Osteocyte (in vitro differentiated cells): Measurements from ENCODE around the gene UBR4. TPM values are rescaled to one million over a fixed set of nuclear protein-coding genes. Genes with fewer than 3 reads are reported as not detected.

Source experiments
- DNase-seq: peaks from one replicate; pipeline ENCODE4 v3.0.0; 2021; ENCODE audit warnings: mixed read lengths; ENCODE audit not compliant: unreplicated experiment; ENCODE audit errors: extremely low spot score
- H3K27ac Mint-ChIP-seq: one replicate; pipeline ENCODE4 v1.8.0; 2021; ENCODE audit warnings: mild to moderate bottlenecking, mixed read lengths; ENCODE audit not compliant: unreplicated experiment
- H3K27me3 Mint-ChIP-seq: one replicate; pipeline ENCODE4 v1.8.0; 2021; ENCODE audit warnings: mixed read lengths; ENCODE audit not compliant: unreplicated experiment
- H3K36me3 Mint-ChIP-seq: one replicate; pipeline ENCODE4 v1.8.0; 2021; ENCODE audit warnings: mixed read lengths; ENCODE audit not compliant: unreplicated experiment
- H3K4me1 Mint-ChIP-seq: one replicate; pipeline ENCODE4 v1.8.0; 2021; ENCODE audit warnings: mixed read lengths; ENCODE audit not compliant: unreplicated experiment
- H3K4me3 Mint-ChIP-seq: one replicate; pipeline ENCODE4 v1.8.0; 2021; ENCODE audit warnings: mild to moderate bottlenecking, moderate library complexity, mixed read lengths; ENCODE audit not compliant: unreplicated experiment
- H3K9me3 Mint-ChIP-seq: one replicate; pipeline ENCODE4 v1.8.0; 2021; ENCODE audit warnings: mixed read lengths; ENCODE audit not compliant: unreplicated experiment
- total RNA-seq: library from RNA; stranded (reverse); gene quantifications from 2 replicates; pipeline ENCODE4 v1.2.1, GENCODE V29; 2021
- TF ChIP-seq, protein P1 (sequence below): fragments of 200-600 bp; sonication (generic); IDR thresholded peaks from 2 replicates; pipeline ENCODE4 v1.5.0; 2021; ENCODE audit warnings: antibody characterized with exemption, mild to moderate bottlenecking, moderate library complexity

UBR4 gene
- total RNA-seq, 1 donor from 2014 or later = 161 TPM

DNA sequence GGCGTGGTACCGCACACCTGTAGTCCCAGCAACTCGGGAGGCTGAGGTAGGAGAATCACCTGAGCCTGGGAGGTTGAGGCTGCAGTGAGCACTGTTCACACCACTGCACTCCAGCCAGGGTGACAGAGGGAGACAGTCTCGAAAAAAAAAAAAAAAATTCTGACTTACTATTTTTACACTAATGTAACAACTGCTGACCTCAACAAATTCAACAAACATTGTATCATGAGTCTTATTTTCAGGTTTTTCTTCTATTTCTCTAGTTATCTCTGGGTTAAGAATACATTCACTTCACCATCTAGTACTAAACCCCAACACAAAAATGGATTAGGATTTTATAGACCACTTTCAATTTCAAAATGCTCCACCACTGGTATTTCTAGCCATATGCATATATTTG is 72.9 kb downstream of the UBR4 start:
- H3K4me3 Mint-ChIP-seq = no peak overlapping the region
- H3K27ac Mint-ChIP-seq = no peak overlapping the region
- H3K4me1 Mint-ChIP-seq = no peaks in the 10 kb centered on the region
- TF ChIP-seq, protein P1, sequence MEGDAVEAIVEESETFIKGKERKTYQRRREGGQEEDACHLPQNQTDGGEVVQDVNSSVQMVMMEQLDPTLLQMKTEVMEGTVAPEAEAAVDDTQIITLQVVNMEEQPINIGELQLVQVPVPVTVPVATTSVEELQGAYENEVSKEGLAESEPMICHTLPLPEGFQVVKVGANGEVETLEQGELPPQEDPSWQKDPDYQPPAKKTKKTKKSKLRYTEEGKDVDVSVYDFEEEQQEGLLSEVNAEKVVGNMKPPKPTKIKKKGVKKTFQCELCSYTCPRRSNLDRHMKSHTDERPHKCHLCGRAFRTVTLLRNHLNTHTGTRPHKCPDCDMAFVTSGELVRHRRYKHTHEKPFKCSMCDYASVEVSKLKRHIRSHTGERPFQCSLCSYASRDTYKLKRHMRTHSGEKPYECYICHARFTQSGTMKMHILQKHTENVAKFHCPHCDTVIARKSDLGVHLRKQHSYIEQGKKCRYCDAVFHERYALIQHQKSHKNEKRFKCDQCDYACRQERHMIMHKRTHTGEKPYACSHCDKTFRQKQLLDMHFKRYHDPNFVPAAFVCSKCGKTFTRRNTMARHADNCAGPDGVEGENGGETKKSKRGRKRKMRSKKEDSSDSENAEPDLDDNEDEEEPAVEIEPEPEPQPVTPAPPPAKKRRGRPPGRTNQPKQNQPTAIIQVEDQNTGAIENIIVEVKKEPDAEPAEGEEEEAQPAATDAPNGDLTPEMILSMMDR = no peak
- H3K9me3 Mint-ChIP-seq = peaks cover 4% of the 10 kb centered on the region
- no peak for DNase-seq
- H3K36me3 Mint-ChIP-seq = peaks cover 82% of the 10 kb centered on the region
- no peaks in the 10 kb centered on the region for H3K27me3 Mint-ChIP-seq

DNA sequence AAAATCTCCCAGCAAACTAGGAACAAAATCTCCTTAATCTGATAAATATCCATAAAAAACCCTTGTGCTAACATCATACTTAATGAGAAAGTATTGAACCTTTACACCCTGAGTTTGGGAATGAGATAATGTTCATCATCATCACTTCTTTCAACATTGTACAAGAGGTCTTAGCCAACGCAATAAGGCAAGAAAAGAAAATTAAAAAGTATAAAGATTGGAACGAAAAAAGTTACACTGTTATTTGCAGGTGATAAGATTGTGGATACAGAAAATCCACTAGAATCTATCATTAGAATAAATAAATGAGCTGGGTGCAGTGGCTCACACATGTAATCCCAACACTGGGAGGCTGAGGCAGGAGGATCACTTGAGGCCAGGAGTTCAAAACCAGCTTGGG is 76.7 kb downstream of the UBR4 start:
- H3K4me1 Mint-ChIP-seq = no peaks in the 10 kb centered on the region
- H3K4me3 Mint-ChIP-seq = no peak overlapping the region
- TF ChIP-seq, protein P1 = no peak

DNA sequence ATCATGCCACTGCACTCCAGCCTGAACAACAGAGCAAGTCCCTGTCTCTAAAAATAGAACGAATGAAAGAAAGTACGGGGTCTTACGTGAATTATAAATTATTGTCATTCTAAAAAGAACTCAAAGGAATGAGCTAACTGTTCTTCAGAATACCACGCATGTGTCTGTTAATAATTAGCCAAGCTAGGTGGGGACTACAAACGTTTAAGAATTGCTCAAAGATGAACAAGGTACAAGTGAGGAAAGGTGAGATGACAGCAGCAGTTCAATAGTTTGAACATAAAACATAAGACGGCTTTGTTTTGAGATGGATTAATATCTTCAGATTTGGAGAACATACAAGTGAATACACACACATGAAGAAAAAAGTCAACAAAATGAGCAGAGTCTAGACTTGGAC is 79.6 kb downstream of the UBR4 start:
- no peak overlapping the region for H3K4me3 Mint-ChIP-seq
- no peaks in the 10 kb centered on the region for H3K4me1 Mint-ChIP-seq
- H3K27ac Mint-ChIP-seq = no peak overlapping the region
- H3K27me3 Mint-ChIP-seq = no peaks in the 10 kb centered on the region
- H3K36me3 Mint-ChIP-seq = peaks cover 68% of the 10 kb centered on the region
- TF ChIP-seq, protein P1 = no peak
- DNase-seq = no peak
- H3K9me3 Mint-ChIP-seq = peaks cover 4% of the 10 kb centered on the region

More for the DNA sequence above, 76.7 kb downstream of the UBR4 start:
- Mint-ChIP-seq H3K27ac (no peak overlapping the region), H3K9me3 (peaks cover 4% of the 10 kb centered on the region), H3K36me3 (peaks cover 74% of the 10 kb centered on the region), H3K27me3 (no peaks in the 10 kb centered on the region)
- DNase-seq = no peak

GRCh38 chr1:19128968-19129514 is 81.0 kb downstream of the UBR4 start:
- peaks cover 4% of the 10 kb centered on the region for H3K9me3 Mint-ChIP-seq

DNA sequence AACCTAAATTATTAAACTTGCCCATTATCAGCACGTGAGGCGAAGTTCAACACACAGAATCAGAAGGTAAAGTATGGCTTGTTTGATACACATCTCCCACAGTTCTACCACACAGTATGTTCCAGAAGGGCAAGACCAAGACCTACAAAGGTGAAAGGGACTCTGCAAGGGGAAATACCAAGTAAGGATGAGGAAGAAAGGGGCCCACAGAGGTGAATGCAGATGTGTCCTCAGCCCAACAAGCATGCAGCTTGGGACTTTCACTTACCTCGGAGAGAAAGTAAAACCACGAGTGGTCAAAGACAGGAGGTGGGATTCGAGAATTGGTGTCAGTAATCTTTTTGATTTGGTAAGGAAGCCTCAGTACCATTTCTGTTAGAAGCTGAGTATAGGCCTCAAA is 85.8 kb downstream of the UBR4 start:
- TF ChIP-seq, protein P1 = no peak
- Mint-ChIP-seq H3K27me3 (no peaks in the 10 kb centered on the region), H3K4me1 (no peaks in the 10 kb centered on the region), H3K27ac (no peak overlapping the region), H3K4me3 (no peak overlapping the region), H3K9me3 (no peaks in the 10 kb centered on the region), H3K36me3 (peaks cover 72% of the 10 kb centered on the region)
- DNase-seq = no peak

More at GRCh38 chr1:19128968-19129514, 81.0 kb downstream of the UBR4 start:
- H3K4me3 Mint-ChIP-seq = no peak overlapping the region
- H3K27me3 Mint-ChIP-seq = no peaks in the 10 kb centered on the region
- H3K36me3 Mint-ChIP-seq = peaks cover 66% of the 10 kb centered on the region
- H3K4me1 Mint-ChIP-seq = no peaks in the 10 kb centered on the region
- no peak for DNase-seq
- peak overlapping the region; percentile 11 for H3K27ac Mint-ChIP-seq
- TF ChIP-seq, protein P1 = no peak
